AG09319 (cell line): ENCODE data around the gene MGAM2.

Source experiments
- DNase-seq: peaks from one replicate; pipeline ENCODE4 v3.0.0-alpha.2; 2010; ENCODE audit warnings: low read depth; ENCODE audit errors: extremely low read depth
- CTCF ChIP-seq: IDR thresholded peaks from 2 replicates; pipeline ENCODE4 v1.5.1; 2011; ENCODE audit warnings: low read depth, mild to moderate bottlenecking, inconsistent platforms, low read length, moderate library complexity

MGAM2 gene

GRCh38 chr7:142188154-142188553 lies 76.6 kb downstream of the MGAM2 start:
- TF ChIP-seq CTCF = no peak
- DNase-seq = no peak

- TF ChIP-seq CTCF = no peak
- no peak for DNase-seq
Measured at GRCh38 chr7:142188846-142189245, 77.3 kb downstream of the MGAM2 start.

GRCh38 chr7:142194201-142194600 lies 82.7 kb downstream of the MGAM2 start:
- TF ChIP-seq CTCF = no peak
- no peak for DNase-seq

GRCh38 chr7:142196066-142196840 lies 84.7 kb downstream of the MGAM2 start:
- DNase-seq = no peak
- TF ChIP-seq CTCF = no peak

GRCh38 chr7:142200206-142200605 lies 88.7 kb downstream of the MGAM2 start:
- TF ChIP-seq CTCF = no peak
- DNase-seq = no peak

- no peak for DNase-seq
- TF ChIP-seq CTCF = no peak
Measured at GRCh38 chr7:142228537-142229104, 117.1 kb downstream of the MGAM2 start.

GRCh38 chr7:142231716-142232115 lies 120.2 kb downstream of the MGAM2 start:
- DNase-seq = no peak
- no peak for TF ChIP-seq CTCF
